Nephron (organoid): ENCODE data around the gene MDM1.

Experiments used
- H3K27ac Mint-ChIP-seq, 3 experiments: 2 replicates each; pipeline ENCODE4 v1.8.0; 2020; ENCODE audit warnings: mixed read lengths in 3 of 3, mild to moderate bottlenecking in 2 of 3, moderate library complexity in 1 of 3
- H3K27me3 Mint-ChIP-seq: 2 replicates; pipeline ENCODE4 v1.8.0; 2021; ENCODE audit warnings: low read depth, mild to moderate bottlenecking, moderate library complexity, mixed read lengths
- H3K36me3 Mint-ChIP-seq: 2 replicates; pipeline ENCODE4 v1.8.0; 2020; ENCODE audit warnings: low read depth, mixed read lengths
- H3K4me1 Mint-ChIP-seq: 2 replicates; pipeline ENCODE4 v1.8.0; 2020; ENCODE audit warnings: mixed read lengths
- H3K4me3 Mint-ChIP-seq, 3 experiments: 2 replicates each; pipeline ENCODE4 v1.8.0; 2020; ENCODE audit warnings: mild to moderate bottlenecking in 3 of 3, mixed read lengths in 3 of 3, moderate library complexity in 2 of 3
- H3K9me3 Mint-ChIP-seq: 2 replicates; pipeline ENCODE4 v1.8.0; 2020; ENCODE audit warnings: mixed read lengths
- CTCF ChIP-seq, 3 experiments: fragments of 200-600 bp; sonication (generic); IDR thresholded peaks; one replicate each; pipeline ENCODE4 v1.5.0; 2021; ENCODE audit warnings: antibody characterized with exemption in 3 of 3; ENCODE audit not compliant: unreplicated experiment in 3 of 3

Gene MDM1

GRCh38 chr12:68368327-68368726 is 36.2 kb upstream of the MDM1 start:
- no peaks in the 10 kb centered on the region for H3K9me3 Mint-ChIP-seq
- TF ChIP-seq CTCF (IDR thresholded peaks at IDR 0.05; ENCODE audit: unreplicated experiment in 3 of 3): no peak
- H3K27me3 Mint-ChIP-seq: peaks cover 5% of the 10 kb centered on the region
- H3K4me3 Mint-ChIP-seq: no peak overlapping the region
- H3K36me3 Mint-ChIP-seq: no peaks in the 10 kb centered on the region
- H3K4me1 Mint-ChIP-seq: peaks cover 48% of the 10 kb centered on the region
- no peak overlapping the region for H3K27ac Mint-ChIP-seq

GRCh38 chr12:68367903-68368302 is 35.7 kb upstream of the MDM1 start:
- H3K27me3 Mint-ChIP-seq: peaks cover 5% of the 10 kb centered on the region
- H3K4me3 Mint-ChIP-seq: no peak overlapping the region
- no peaks in the 10 kb centered on the region for H3K9me3 Mint-ChIP-seq
- no peak overlapping the region for H3K27ac Mint-ChIP-seq
- H3K36me3 Mint-ChIP-seq: no peaks in the 10 kb centered on the region
- TF ChIP-seq CTCF (IDR thresholded peaks at IDR 0.05; ENCODE audit: unreplicated experiment in 3 of 3): no peak
- H3K4me1 Mint-ChIP-seq: peaks cover 44% of the 10 kb centered on the region

- Mint-ChIP-seq H3K27ac (peak overlapping the region in 1 of 3 experiments; percentile 20), H3K36me3 (no peaks in the 10 kb centered on the region), H3K4me3 (no peak overlapping the region), H3K4me1 (peaks cover 39% of the 10 kb centered on the region), H3K27me3 (peaks cover 5% of the 10 kb centered on the region), H3K9me3 (no peaks in the 10 kb centered on the region)
- no peak for TF ChIP-seq CTCF (IDR thresholded peaks at IDR 0.05; ENCODE audit: unreplicated experiment in 3 of 3)
Measured at GRCh38 chr12:68367116-68367515, 35.0 kb upstream of the MDM1 start.

- no peaks in the 10 kb centered on the region for H3K36me3 Mint-ChIP-seq
- no peaks in the 10 kb centered on the region for H3K27me3 Mint-ChIP-seq
- H3K9me3 Mint-ChIP-seq: no peaks in the 10 kb centered on the region
- peaks cover 30% of the 10 kb centered on the region for H3K4me1 Mint-ChIP-seq
- H3K4me3 Mint-ChIP-seq: peak overlapping the region; percentile 64 to 77 (median 70)
- H3K27ac Mint-ChIP-seq: peak overlapping the region; percentile 83 to 97 (median 95)
- no peak for TF ChIP-seq CTCF (IDR thresholded peaks at IDR 0.05; ENCODE audit: unreplicated experiment in 3 of 3)
Measured at GRCh38 chr12:68364893-68365725, 32.9 kb upstream of the MDM1 start.

GRCh38 chr12:68364328-68364727 is 32.2 kb upstream of the MDM1 start:
- no peaks in the 10 kb centered on the region for H3K27me3 Mint-ChIP-seq

More at GRCh38 chr12:68364328-68364727, 32.2 kb upstream of the MDM1 start:
- TF ChIP-seq CTCF (IDR thresholded peaks at IDR 0.05; ENCODE audit: unreplicated experiment in 3 of 3): no peak
- Mint-ChIP-seq H3K4me3 (no peak overlapping the region), H3K4me1 (peaks cover 25% of the 10 kb centered on the region), H3K9me3 (no peaks in the 10 kb centered on the region), H3K27ac (peak overlapping the region; percentile 83 to 97 (median 95)), H3K36me3 (no peaks in the 10 kb centered on the region)
